ENCODE results near the gene PODNL1. TPM values are rescaled to one million over a fixed set of nuclear protein-coding genes. Genes with fewer than 3 reads are reported as not detected.

The PODNL1 gene
- total RNA-seq, 2 experiments from 2014 or later = 0.25 to 0.46 TPM

DNA sequence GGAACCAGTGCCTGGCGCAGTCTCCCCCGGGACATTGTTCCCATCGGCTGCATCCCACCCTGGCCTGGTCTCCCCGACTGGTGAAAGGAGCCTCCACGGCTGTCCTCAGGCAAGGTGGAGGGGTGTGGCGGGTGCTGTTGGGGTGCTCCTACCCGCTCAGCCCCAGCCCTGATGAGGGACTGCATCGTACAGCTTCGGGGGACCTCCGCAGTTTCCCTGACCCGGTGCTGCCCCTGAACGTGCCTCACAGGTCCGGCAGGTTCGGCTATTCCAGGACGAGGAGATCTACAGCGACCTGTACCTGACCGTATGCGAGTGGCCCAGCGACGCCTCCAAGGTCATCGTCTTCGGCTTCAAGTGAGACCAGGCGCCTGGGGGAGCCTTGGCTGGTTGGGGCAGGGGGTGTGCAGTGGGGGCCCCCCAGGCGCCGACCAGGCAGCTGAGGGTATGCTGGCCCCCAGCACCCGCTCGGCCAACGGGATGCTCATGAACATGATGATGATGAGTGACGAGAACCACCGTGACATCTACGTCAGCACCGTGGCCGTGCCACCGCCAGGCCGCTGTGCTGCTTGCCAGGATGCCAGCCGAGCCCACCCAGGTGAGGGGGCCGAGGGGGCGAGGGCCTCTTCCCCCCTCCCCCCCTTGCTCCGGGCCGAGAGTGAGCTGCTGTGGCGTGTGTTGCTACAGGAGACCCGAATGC, 17.6 kb upstream of the PODNL1 start:
- Mint-ChIP-seq H3K4me3 (no peak overlapping the region), H3K4me1 (peaks cover 16% of the 10 kb centered on the region), H3K9me3 (ENCODE audit: low read depth) (no peaks in the 10 kb centered on the region), H3K36me3 (ENCODE audit: low read depth) (peaks cover 23% of the 10 kb centered on the region), H3K27ac (no peak overlapping the region), H3K27me3 (no peaks in the 10 kb centered on the region)
- CTCF ChIA-PET = interaction anchor here (0.6 to 1.5 kb wide), 2 partner anchors 116 to 1194 kb away, joined by 3 read pairs; partner anchors contain the start of gene MISP3
- POLR2A ChIA-PET = no interaction called here
- DNase-seq (no peak), ATAC-seq (no peak)
- intact Hi-C loops (cut with DNase I, micrococcal nuclease) = no loop called here

DNA sequence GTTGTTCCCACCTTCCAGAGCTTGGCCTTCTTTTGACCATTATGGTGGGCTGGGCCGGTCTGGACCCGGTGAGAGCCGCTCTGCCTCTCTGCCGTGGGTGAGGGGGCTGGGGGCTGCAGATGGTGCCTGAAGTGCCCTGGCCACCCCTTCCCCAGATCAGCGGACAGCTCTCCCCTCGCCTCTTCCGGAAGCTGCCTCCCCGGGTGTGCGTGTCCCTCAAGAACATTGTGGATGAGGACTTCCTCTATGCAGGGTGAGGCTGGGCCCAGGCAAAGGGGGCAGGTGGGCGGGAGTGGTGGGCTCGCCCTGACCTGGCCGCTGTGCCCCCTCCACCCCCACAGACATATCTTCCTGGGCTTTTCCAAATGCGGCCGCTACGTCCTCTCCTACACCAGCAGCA, 16.0 kb upstream of the PODNL1 start:
- ATAC-seq (no peak), DNase-seq (no peak)
- intact Hi-C loops (cut with DNase I, micrococcal nuclease) = loop anchor here in 1 of 2 experiments (5.0 kb wide), 4 partner anchors 33 to 93 kb away; partner anchors contain the start of gene IL27RA
- ChIA-PET CTCF (interaction anchor here (0.6 to 1.5 kb wide), 2 partner anchors 33 to 118 kb away, joined by 3 to 4 read pairs; partner anchors contain the start of gene MISP3), POLR2A (interaction anchor here (0.8 kb wide), 1 partner anchor 47 kb away, joined by 3 read pairs; no protein-coding TSS in a partner anchor)
- Mint-ChIP-seq H3K4me3 (peak overlapping the region; percentile 88), H3K36me3 (ENCODE audit: low read depth) (peaks cover 20% of the 10 kb centered on the region), H3K27me3 (no peaks in the 10 kb centered on the region), H3K9me3 (ENCODE audit: low read depth) (no peaks in the 10 kb centered on the region), H3K4me1 (peaks cover 16% of the 10 kb centered on the region), H3K27ac (no peak overlapping the region)

GRCh38 chr19:13952931-13953531, 14.8 kb upstream of the PODNL1 start:
- Mint-ChIP-seq H3K27me3 (no peaks in the 10 kb centered on the region), H3K4me3 (peak overlapping the region; percentile 88), H3K27ac (peak overlapping the region; percentile 75), H3K36me3 (ENCODE audit: low read depth) (peaks cover 16% of the 10 kb centered on the region), H3K4me1 (peaks cover 16% of the 10 kb centered on the region), H3K9me3 (ENCODE audit: low read depth) (no peaks in the 10 kb centered on the region)
- ChIA-PET CTCF (interaction anchor here (0.5 to 1.5 kb wide), 8 partner anchors 17 to 183 kb away, joined by 3 to 4 read pairs (median 3); partner anchors contain the start of genes ASF1B and IL27RA), POLR2A (interaction anchor here (0.6 to 1.0 kb wide), 3 partner anchors 53 to 204 kb away, joined by 3 read pairs; partner anchors contain the start of gene RFX1)
- no peak for DNase-seq
- ATAC-seq = no peak
- intact Hi-C loops (cut with DNase I, micrococcal nuclease) = loop anchor here (1.0 to 5.0 kb wide), 18 partner anchors 32 to 466 kb away; partner anchors contain the start of genes RFX1 (in 2 of the 2), BRME1 (in 1 of the 2), C19orf53 (in 1 of the 2) and CC2D1A (in 1 of the 2)

- POLR2A ChIA-PET = interaction anchor here (0.6 to 1.0 kb wide), 5 partner anchors 23 to 204 kb away, joined by 3 read pairs; partner anchors contain the start of genes IL27RA and RFX1
Observed at GRCh38 chr19:13952154-13952930, 14.1 kb upstream of the PODNL1 start, which contains the start of gene DCAF15. Gene DCAF15, plus strand, starts transcription at chr19:13952509. Its CDS starts 4 bp downstream, at chr19:13952513.

DNA sequence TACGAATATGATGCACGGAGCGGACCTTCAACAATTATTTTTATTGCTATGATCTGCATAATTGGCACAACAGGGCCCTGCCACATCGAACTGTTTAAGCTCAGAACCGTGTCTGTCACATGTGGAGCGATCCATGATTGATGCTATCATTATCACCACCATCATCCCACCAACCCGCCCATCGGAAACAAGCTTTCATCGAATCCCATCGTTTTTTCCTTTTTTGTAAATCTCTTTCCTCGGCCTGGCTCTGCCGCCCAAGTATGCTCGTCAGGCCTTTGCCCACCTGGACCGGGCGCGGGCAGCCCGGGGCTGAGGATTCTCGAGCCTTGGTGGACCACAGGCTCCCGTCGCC, 13.6 kb upstream of the PODNL1 start:
- DNase-seq (no peak), ATAC-seq (peak; percentile 7)
- intact Hi-C loops (cut with DNase I, micrococcal nuclease) = loop anchor here (1.0 to 5.0 kb wide), 18 partner anchors 30 to 468 kb away; partner anchors contain the start of genes RFX1 (in 2 of the 2), BRME1 (in 1 of the 2), C19orf53 (in 1 of the 2) and CC2D1A (in 1 of the 2)
- Mint-ChIP-seq H3K27me3 (no peaks in the 10 kb centered on the region), H3K27ac (peak overlapping the region; percentile 81), H3K36me3 (ENCODE audit: low read depth) (peaks cover 13% of the 10 kb centered on the region), H3K4me3 (peak overlapping the region; percentile 88), H3K9me3 (ENCODE audit: low read depth) (no peaks in the 10 kb centered on the region), H3K4me1 (peaks cover 16% of the 10 kb centered on the region)
- POLR2A ChIA-PET = interaction anchor here (0.6 to 1.0 kb wide), 3 partner anchors 23 to 80 kb away, joined by 3 read pairs; partner anchors contain the start of genes IL27RA and RFX1
- CTCF ChIA-PET = interaction anchor here (0.6 to 1.5 kb wide), 4 partner anchors 45 to 101 kb away, joined by 3 to 4 read pairs (median 4); partner anchors contain the start of gene IL27RA

More at GRCh38 chr19:13952154-13952930, 14.1 kb upstream of the PODNL1 start, which contains the start of gene DCAF15:
- Mint-ChIP-seq H3K9me3 (ENCODE audit: low read depth) (no peaks in the 10 kb centered on the region), H3K4me1 (peaks cover 16% of the 10 kb centered on the region), H3K27me3 (no peaks in the 10 kb centered on the region), H3K4me3 (peak within 1 kb of the TSS; percentile 88), H3K36me3 (ENCODE audit: low read depth) (peaks cover 16% of the 10 kb centered on the region), H3K27ac (peak within 1 kb of the TSS; percentile 81)
- DNase-seq (peak; percentile 100), ATAC-seq (peak; percentile 99)
- CTCF ChIA-PET = interaction anchor here (0.6 to 1.5 kb wide), 7 partner anchors 18 to 100 kb away, joined by 3 to 4 read pairs (median 3); partner anchors contain the start of gene IL27RA
- intact Hi-C loops (cut with DNase I, micrococcal nuclease) = loop anchor here (1.0 to 5.0 kb wide), 18 partner anchors 31 to 467 kb away; partner anchors contain the start of genes RFX1 (in 2 of the 2), BRME1 (in 1 of the 2), C19orf53 (in 1 of the 2) and CC2D1A (in 1 of the 2)

GRCh38 chr19:13951043-13951442, 12.8 kb upstream of the PODNL1 start:
- no peak overlapping the region for H3K27ac Mint-ChIP-seq
- ATAC-seq = no peak
- DNase-seq = no peak
- H3K27me3 Mint-ChIP-seq = no peaks in the 10 kb centered on the region
- intact Hi-C loops (cut with DNase I, micrococcal nuclease) = loop anchor here in 1 of 2 experiments (5.0 kb wide), 4 partner anchors 36 to 96 kb away; partner anchors contain the start of gene IL27RA
- peaks cover 9% of the 10 kb centered on the region for H3K36me3 Mint-ChIP-seq (ENCODE audit: low read depth)
- peaks cover 16% of the 10 kb centered on the region for H3K4me1 Mint-ChIP-seq
- no peaks in the 10 kb centered on the region for H3K9me3 Mint-ChIP-seq (ENCODE audit: low read depth)
- POLR2A ChIA-PET = interaction anchor here (0.6 kb wide), 1 partner anchor 522 kb away, joined by 6 read pairs; no protein-coding TSS in a partner anchor
- CTCF ChIA-PET = interaction anchor here (0.6 to 1.1 kb wide), 3 partner anchors 98 to 123 kb away, joined by 3 read pairs; no protein-coding TSS in a partner anchor
- H3K4me3 Mint-ChIP-seq = no peak overlapping the region

- DNase-seq (no peak), ATAC-seq (no peak)
- H3K9me3 Mint-ChIP-seq (ENCODE audit: low read depth) = no peaks in the 10 kb centered on the region
- CTCF ChIA-PET = interaction anchor here (0.6 kb wide), 1 partner anchor 740 kb away, joined by 3 read pairs; no protein-coding TSS in a partner anchor
- intact Hi-C loops (cut with DNase I, micrococcal nuclease) = no loop called here
- POLR2A ChIA-PET = no interaction called here
- H3K4me1 Mint-ChIP-seq = no peaks in the 10 kb centered on the region
- H3K4me3 Mint-ChIP-seq = no peak overlapping the region
- no peaks in the 10 kb centered on the region for H3K36me3 Mint-ChIP-seq (ENCODE audit: low read depth)
- no peaks in the 10 kb centered on the region for H3K27me3 Mint-ChIP-seq
- no peak overlapping the region for H3K27ac Mint-ChIP-seq
Observed at GRCh38 chr19:13946414-13946813, 8.2 kb upstream of the PODNL1 start.

DNA sequence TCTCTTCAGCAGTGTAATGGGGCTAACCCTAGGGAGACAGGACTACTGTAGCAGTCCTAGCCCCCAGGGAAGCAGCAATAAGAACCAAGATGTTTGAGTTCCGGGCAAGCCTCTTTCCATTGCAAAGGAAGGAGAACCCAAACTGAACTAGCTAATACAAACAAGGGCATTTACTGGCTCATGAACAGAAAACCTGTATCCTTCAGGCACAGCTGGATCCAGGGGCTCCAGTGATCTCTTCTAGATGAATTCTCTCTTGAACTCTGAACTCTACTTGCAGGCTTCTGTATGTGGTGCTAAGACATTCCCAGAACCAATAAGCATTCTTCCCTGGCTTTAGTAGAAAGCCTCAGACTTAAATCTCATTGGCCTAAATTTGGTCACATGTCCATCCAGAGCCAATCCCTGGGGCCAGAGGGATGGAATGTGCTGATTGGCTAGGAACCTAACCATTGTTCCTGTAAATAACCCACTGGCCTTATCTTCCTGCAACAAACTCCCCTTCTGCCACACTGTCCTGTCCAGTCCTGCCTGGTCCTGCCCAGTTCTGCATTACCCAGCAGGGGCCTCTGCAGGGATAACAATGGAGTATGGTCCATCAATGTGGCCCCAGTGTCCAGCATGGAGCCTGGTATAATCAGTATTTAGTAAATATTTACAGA, 3.9 kb upstream of the PODNL1 start:
- H3K27me3 Mint-ChIP-seq = peaks cover 3% of the 10 kb centered on the region
- CTCF ChIA-PET = no interaction called here
- ATAC-seq (no peak), DNase-seq (no peak)
- intact Hi-C loops (cut with DNase I, micrococcal nuclease) = no loop called here
- H3K9me3 Mint-ChIP-seq (ENCODE audit: low read depth) = no peaks in the 10 kb centered on the region
- no peak overlapping the region for H3K27ac Mint-ChIP-seq
- no peak overlapping the region for H3K4me3 Mint-ChIP-seq
- H3K4me1 Mint-ChIP-seq = no peaks in the 10 kb centered on the region
- H3K36me3 Mint-ChIP-seq (ENCODE audit: low read depth) = no peaks in the 10 kb centered on the region
- POLR2A ChIA-PET = interaction anchor here (0.6 kb wide), 1 partner anchor 9 kb away, joined by 3 read pairs; no protein-coding TSS in a partner anchor

- Mint-ChIP-seq H3K4me1 (peaks cover 1% of the 10 kb centered on the region), H3K36me3 (ENCODE audit: low read depth) (no peaks in the 10 kb centered on the region), H3K9me3 (ENCODE audit: low read depth) (no peaks in the 10 kb centered on the region), H3K27me3 (peaks cover 6% of the 10 kb centered on the region), H3K4me3 (no peak overlapping the region), H3K27ac (no peak overlapping the region)
- ChIA-PET POLR2A (no interaction called here), CTCF (no interaction called here)
- DNase-seq = no peak
- intact Hi-C loops (cut with DNase I, micrococcal nuclease) = no loop called here
- ATAC-seq = no peak
Observed at GRCh38 chr19:13937479-13938300, 527 bp downstream of the PODNL1 start.
